DMS 273 (cell line): ENCODE data around the gene TCF7L2.
A peak's percentile ranks its signal among the peaks of the same experiment; 100 is the strongest.

Source experiments
- DNase-seq: peaks from one replicate; lab custom pipeline; 2025; ENCODE audit not compliant: unreplicated experiment; lab: John Stamatoyannopoulos, UW

The TCF7L2 gene

DNA sequence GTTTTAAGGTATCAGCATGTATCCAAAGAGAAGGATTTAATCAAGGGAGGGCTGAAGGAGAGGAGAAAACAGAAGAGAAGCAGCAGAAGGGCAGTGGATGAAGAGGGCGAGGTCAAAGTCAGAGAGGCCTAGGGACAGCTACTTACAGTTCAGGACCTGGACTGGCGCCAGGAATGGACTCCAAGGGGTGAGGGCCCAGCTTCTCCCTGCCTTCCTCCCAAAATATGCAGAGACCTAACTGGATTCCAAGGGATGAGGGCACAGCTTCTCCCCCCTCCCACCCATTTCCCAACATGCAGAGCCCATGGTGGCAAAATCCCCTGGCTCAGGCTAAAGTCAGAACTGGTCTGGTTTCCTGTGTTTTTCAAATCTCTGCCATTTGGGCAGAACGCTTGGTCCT is 3.4 kb upstream of the TCF7L2 start:
- no peak for DNase-seq

DNA sequence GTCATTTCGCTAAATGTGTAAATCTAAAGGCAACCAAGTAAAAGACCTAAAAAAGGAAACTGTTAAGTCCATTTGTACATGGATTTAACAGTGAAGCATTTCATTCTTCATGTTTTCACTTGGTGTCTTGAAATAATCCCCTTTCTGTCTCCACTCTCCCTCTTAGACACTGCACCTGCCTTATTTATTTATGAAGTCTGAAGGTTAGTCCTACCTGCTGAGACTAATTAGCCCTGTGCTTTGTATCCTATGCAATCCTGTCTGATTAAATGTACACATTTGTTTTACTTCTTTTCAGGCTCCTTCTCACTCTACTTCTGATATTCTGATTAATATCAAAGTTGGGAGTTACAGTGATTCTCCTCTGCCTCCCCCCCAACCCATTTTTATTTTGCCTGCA is 1.9 kb upstream of the TCF7L2 start:
- no peak for DNase-seq

DNA sequence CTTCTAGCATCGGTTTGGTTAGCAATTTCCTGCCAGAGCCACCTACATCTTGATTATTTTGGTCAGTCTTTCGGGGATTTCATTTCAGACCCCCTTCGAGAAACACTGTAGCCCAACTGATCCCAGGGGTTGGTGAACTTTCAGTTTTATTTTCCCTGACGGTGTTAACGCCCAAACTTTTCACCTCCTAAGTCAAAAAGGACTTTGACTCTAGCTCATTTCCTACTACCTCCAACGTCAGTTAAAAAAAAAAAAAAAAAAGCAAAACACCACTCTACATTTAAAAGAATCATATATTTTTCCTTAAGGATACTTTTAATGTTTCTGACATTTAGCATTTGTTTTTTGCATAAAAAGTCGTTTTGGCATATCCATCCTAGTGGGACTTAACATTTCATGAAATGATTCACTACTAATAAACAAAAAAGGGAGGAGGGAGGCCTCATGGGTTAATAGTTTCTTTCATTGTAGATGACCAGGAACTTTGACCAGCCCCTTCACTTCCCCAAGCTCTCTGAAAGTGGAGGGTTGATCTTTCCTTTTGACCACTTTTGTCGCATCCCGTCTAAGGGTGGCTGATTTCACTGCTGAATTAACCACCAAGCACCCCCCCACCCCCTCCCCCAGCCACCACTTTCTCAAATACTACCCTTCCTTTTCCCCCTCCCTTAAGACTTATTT is 764 bp upstream of the TCF7L2 start:
- DNase-seq: no peak

DNA sequence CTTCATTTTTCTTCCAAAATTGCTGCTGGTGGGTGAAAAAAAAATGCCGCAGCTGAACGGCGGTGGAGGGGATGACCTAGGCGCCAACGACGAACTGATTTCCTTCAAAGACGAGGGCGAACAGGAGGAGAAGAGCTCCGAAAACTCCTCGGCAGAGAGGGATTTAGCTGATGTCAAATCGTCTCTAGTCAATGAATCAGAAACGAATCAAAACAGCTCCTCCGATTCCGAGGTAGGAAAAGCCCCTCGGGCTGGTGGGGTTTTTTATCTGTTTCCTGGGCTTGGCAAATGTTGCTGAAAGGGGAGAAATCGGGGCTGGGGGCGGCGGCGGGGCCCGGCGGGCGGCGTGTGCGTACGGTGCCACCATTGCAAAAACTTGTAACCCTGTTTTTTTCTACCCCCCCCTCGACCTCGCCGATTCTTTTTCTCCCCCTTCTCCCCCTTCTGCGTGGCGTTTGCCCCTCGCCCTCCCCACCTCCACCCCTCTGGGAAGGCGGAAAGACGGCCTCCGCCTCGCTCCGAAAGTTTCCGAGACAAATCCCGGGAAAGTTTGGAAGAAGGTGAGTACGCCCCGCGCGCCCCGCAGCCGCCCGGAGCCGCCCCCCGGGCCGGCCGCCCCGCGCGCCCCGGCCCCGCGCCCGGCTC is 789 bp downstream of the TCF7L2 start:
- DNase-seq: peak; percentile 67

DNA sequence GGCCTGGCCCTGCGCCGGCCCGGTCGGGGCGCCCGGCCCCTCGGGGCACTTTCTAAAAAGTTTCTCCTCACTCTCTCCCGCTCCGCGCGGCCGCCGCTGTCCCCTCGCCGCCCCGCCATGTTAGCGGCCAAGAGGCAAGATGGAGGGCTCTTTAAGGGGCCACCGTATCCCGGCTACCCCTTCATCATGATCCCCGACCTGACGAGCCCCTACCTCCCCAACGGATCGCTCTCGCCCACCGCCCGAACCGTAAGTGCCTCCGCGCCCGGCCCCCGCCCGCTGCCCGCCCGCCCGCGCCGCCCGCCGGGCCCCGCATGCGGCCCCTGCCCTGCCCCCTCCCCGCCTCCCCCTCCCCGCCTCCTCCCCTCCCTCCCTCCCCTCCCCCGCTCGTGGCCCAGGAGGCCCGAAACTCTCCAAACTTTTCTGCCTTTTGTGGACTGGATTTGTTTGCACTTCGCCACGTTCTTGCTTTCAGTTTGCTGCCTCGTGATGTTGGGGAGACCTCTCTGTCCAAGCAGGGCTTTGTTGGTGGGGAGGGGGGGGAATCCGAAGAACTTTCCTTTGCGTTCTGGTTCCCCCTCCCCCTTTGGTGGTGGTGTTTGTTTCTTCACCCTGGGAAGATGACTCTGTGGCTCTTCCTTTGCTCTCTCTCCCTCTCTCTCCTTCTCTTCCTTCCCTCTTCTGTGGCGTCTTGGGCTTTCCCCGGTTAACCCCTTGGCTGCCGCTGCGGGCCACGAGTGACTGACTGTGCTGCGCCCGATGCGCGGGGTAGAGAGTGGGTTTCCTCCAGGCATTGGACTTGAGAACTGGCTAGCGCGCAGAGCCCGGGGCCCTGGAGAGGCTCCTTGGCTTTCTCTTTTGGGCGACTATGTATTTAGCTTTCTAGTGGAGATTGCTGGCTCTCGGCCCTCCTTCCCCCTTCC is 1.6 kb downstream of the TCF7L2 start:
- DNase-seq: peak; percentile 79

GRCh38 chr10:112952282-112953173 is 2.5 kb downstream of the TCF7L2 start:
- peak; percentile 58 for DNase-seq

DNA sequence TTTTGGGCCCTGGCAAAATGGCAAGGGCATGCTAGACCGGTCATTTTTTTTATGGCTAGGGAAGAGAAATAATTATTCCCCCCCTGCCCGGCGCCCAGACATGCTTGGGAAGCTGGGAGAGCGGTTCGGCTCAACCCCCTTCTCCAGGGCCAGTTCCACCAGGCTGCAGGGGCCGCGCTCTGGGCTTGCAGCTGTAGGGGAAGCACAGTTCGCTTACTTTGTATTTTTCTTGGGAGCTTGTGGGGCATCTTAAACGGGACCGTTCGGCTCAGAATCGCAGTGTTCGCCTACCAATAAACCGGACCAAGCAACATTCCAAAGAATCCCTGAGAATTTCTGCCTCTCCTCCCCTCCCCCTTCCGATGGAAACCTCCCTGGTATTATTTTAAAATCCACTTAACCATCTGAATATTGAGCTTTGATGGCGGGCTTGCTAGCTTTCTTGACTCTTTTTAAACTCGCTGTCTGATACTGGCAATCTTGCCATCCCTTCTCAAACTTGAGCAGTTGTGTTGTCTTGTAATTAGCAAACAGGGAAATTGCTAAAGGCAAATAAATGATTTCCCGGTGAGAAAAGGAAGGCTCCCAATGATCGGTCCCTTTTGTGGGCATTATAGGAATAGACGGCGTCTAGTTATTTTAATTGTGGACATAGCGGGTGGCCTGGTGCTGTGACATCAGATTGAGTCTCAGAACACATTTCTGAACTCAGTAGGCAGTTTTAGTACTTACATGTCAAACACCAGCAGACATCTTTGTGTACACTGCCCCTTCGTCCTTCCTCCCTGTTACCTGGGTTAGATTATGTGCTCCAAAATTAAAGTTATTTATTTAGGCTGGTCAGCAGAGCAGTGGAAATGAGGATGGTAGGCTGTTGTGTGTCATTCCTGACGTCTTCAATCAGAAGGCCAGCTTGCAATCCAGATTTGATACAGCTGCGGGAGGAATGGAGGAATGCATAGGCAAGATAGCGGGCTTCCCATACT is 3.4 kb downstream of the TCF7L2 start:
- DNase-seq: peak; percentile 29

DNA sequence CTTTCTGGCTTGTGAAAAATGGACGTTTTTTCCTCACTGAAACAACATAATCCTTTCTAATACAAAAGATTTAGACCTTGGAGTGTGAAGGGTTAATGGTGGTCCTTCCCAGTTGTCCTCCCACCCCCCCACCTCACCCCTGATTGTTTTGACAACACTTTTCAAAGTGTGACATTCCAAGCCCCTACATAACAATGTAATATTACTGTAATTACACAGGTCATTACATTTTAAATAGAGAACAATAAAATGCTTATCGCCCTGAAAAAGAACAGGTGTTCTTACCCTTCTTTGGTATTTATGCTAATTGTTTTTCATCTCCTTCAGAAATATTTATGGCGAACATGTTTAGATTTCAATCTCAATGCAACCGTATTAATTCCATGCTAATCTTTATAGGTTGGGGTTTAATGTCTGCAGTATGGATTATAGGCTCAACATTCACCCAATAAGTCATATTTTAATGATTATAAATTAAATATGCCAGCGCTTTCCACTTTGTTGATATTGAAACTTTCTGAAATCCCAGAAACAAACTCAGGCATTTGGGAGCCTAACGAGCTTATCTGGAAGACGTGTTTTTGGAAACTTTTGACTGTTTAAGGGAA is 5.0 kb downstream of the TCF7L2 start:
- DNase-seq: no peak

DNA sequence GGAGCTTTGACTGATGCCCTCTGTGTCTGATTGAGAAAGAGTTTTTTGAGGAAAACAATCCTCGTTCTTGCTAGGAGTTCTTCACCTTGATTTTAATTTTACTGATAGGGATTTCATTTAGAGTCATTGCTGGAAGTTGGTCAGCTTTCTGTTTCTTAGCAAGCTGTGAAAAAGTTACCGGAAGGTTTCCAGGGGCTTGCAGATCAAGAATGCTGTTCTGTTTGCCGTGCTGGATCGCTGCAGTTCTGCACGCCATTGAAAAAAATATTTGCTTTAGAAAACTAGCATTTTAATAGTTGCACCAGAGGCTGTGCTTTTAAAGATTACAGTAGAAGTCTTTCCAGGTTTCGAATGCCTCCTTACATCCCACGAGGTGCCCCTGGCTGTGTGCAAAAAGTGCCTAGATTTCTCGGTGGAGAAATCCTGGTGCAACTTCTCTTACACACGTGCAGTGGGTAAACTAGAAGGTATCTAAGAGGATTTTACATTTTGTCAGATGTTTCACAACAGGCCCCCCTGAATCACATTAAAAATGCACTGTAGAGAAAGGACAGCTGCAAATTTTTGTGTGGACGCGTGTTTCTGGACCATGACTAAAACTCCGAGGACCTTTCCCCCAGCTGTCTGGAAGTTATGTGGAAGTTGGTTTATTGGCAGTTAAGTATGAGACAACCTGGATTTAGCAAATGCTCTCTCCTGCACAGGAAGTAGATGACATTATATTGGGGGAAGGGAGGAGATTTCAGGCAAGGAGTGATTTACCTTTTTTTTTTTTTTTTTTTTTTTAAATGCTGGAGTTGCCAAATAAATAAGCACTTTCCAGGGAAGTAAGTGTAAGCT is 5.8 kb downstream of the TCF7L2 start:
- DNase-seq: peak; percentile 46

DNA sequence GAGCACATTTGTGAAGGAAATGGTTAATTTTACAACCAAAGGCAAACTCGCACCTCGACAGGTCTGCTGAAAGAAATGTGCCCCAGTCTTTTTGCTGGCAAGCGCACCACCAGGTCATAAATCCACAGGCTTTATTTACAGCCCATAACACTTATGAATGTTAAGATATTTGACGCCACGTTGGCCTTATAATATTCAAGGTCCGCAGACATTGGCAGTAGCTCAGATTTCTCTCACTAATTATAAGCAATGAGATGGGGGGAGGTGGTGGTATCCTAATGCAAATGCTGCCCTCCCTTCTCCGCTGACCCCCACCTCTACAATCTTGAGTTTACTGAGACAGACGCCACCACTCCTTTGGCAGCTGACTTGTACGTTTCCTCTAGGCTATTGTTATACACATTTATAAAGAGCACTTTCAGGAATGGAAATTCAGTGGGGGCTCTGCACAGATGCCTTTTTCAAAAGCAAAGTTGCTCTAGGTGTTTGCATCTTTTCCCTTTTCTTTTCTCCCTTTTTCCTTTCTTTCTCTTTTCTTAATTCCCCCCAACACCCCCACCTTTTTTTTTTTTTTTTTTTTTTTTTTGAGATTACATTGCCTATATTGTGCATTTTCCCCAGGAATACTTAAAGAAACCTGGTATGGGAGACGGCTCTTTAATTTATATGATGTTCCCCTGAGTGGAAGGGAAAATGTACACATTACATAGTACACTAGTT is 6.7 kb downstream of the TCF7L2 start:
- DNase-seq: peak; percentile 53

GRCh38 chr10:112957640-112958092 is 7.6 kb downstream of the TCF7L2 start:
- DNase-seq: peak; percentile 6

DNA sequence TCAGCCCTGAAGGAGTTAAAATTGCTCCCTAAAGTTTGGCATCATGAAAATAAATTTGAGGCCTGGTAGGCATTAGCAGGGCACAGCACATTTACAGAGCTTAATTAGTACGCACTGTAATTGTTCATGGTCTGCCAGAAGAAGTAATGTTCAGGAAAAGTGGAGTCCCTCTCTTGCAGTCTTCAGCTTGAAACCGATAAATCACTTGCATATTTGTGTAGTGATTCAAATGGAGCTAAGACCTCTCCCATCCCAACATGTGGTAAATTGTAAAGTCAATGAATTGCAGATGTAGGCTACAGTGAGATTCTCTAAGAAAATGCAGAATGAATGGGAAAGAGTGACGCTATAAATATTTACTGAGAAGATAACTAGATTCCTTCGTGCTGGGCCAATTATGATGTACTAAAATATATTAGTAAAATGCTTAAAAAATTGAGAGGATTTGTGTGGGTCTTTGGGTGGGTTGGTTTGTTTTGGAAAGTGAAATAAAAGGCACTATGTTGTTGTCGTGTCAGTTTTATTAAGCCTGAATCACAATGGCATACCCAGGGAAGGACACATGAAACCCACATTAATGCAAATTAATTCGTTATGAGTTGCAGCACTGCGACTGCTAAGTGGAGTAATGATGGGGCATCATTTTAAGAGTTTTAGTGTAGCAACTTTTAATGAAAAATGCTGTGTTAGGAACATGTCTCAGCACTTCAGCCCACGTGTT is 8.4 kb downstream of the TCF7L2 start:
- DNase-seq: peak; percentile 25

GRCh38 chr10:112959207-112959838 is 9.3 kb downstream of the TCF7L2 start:
- no peak for DNase-seq

DNA sequence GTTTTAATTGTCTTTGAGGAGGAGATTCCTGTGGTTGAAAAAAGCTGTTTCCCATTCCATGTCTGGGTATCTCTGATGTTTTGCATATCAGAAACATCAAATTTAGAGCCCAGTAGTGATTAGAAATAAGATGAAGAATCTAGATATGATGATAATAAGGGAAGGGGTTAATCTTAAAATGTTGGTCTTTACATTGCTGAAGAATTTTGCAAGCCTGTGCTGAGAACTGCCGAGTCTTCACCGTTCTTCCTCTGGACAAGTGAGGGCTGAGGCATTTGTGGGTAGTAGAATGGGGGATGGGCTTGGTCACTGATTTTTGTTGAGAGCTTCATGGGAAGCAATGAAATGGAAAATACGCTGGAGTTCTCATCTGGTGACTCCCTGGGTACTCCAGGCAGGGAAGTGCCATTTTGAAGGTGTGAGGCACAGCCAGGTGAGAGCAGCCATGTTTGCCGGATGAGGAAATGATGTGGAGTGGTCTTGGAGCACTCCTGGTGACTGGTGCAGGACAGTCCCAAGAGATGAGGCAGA is 10.2 kb downstream of the TCF7L2 start:
- no peak for DNase-seq

GRCh38 chr10:112961609-112962008 is 11.6 kb downstream of the TCF7L2 start:
- no peak for DNase-seq

GRCh38 chr10:112962343-112962742 is 12.3 kb downstream of the TCF7L2 start:
- DNase-seq: no peak
